ENCODE results near the gene NR1H3.

The NR1H3 gene

GRCh38 chr11:47244448-47245350 lies 13.1 kb upstream of the NR1H3 start:
- DNase-seq, result no peak

- DNase-seq, result no peak
Measured at GRCh38 chr11:47245611-47246357, 12.0 kb upstream of the NR1H3 start.

- no peak for DNase-seq
Measured at GRCh38 chr11:47247502-47247901, 10.3 kb upstream of the NR1H3 start.

GRCh38 chr11:47248304-47248663 lies 9.5 kb upstream of the NR1H3 start:
- no peak for DNase-seq

- DNase-seq, result peak; percentile 77
Measured at GRCh38 chr11:47248664-47249377, 9.0 kb upstream of the NR1H3 start, which contains the start of gene ACP2. Gene ACP2 (minus strand): TSS chr11:47248814. CDS start chr11:47248789, 25 bp downstream.

GRCh38 chr11:47249378-47249715 lies 8.4 kb upstream of the NR1H3 start:
- no peak for DNase-seq

- no peak for DNase-seq
Measured at GRCh38 chr11:47251751-47252150, 6.0 kb upstream of the NR1H3 start.

GRCh38 chr11:47253660-47254059 lies 4.1 kb upstream of the NR1H3 start:
- no peak for DNase-seq

- DNase-seq, result no peak
Measured at GRCh38 chr11:47254386-47254785, 3.4 kb upstream of the NR1H3 start.

GRCh38 chr11:47256374-47256773 lies 1.4 kb upstream of the NR1H3 start:
- no peak for DNase-seq

- DNase-seq, result no peak
Measured at GRCh38 chr11:47257177-47257516, 649 bp upstream of the NR1H3 start.

- DNase-seq, result no peak
Measured at GRCh38 chr11:47258317-47258902, 614 bp downstream of the NR1H3 start.

GRCh38 chr11:47259232-47259977 lies 1.6 kb downstream of the NR1H3 start:
- peak; percentile 31 for DNase-seq

- DNase-seq, result no peak
Measured at GRCh38 chr11:47260366-47260765, 2.6 kb downstream of the NR1H3 start.

- DNase-seq, result no peak
Measured at GRCh38 chr11:47261291-47261800, 3.5 kb downstream of the NR1H3 start.

GRCh38 chr11:47264119-47264518 lies 6.3 kb downstream of the NR1H3 start:
- no peak for DNase-seq

GRCh38 chr11:47264521-47264920 lies 6.7 kb downstream of the NR1H3 start:
- DNase-seq, result no peak

GRCh38 chr11:47267876-47268275 lies 10.1 kb downstream of the NR1H3 start:
- no peak for DNase-seq

GRCh38 chr11:47268448-47269001 lies 10.7 kb downstream of the NR1H3 start:
- DNase-seq, result no peak

- DNase-seq, result peak; percentile 74
Measured at GRCh38 chr11:47269002-47269828, 11.4 kb downstream of the NR1H3 start.

GRCh38 chr11:47269829-47270305 lies 12.1 kb downstream of the NR1H3 start, which contains the start of gene MADD:
Gene MADD (plus strand): TSS chr11:47270133.
- peak; percentile 86 for DNase-seq
